Bronchial epithelial cell (primary cell): ENCODE results near the gene ZDHHC21. TPM values are rescaled to one million over a fixed set of nuclear protein-coding genes. Genes with fewer than 3 reads are reported as not detected.
"Not testable (repeated sequence)": the region's sequence is repeated elsewhere in the genome, so short reads cannot be mapped to it uniquely, and the experiment has no call there.

Experiments
- DNase-seq: peaks from one replicate; pipeline ENCODE4 v3.0.0-alpha.2; 2010; ENCODE audit warnings: low read depth
- FAIRE-seq: peaks from 2 replicates; lab custom pipeline; 2011; peaks lifted over from hg19 to GRCh38; lab: Jason Lieb, UNC
- H3K27me3 ChIP-seq: 2 replicates; pipeline ENCODE4 v1.5.1; 2011; ENCODE audit warnings: low read length; ENCODE audit not compliant: control insufficient read depth, insufficient read depth
- H3K36me3 ChIP-seq: 2 replicates; pipeline ENCODE4 v1.5.1; 2011; ENCODE audit warnings: low read length; ENCODE audit not compliant: control insufficient read depth, insufficient read depth
- H3K4me3 ChIP-seq: 2 replicates; pipeline ENCODE4 v1.5.1; 2011; ENCODE audit warnings: mild to moderate bottlenecking, low read depth, low read length, control low read depth
- CTCF ChIP-seq: IDR thresholded peaks from 2 replicates; pipeline ENCODE4 v1.5.1; 2011; ENCODE audit warnings: mild to moderate bottlenecking, moderate library complexity, low read length, control low read depth, inconsistent platforms; ENCODE audit not compliant: insufficient read depth, severe bottlenecking
- total RNA-seq: library from RNA; depleted of rRNA; stranded (reverse); fragments of >200 nt; gene quantifications from 2 replicates; pipeline ENCODE4 v1.2.1, GENCODE V29; 2014

The ZDHHC21 gene
- total RNA-seq, 1 donor from 2014 or later, result 8.4 TPM

- DNase-seq, result no peak
- Histone ChIP-seq H3K4me3 (peak overlapping the region; percentile 72), H3K36me3 (peaks cover 2% of the 10 kb centered on the region), H3K27me3 (no peaks in the 10 kb centered on the region)
- TF ChIP-seq CTCF, result no peak
- no peak for FAIRE-seq
Measured at GRCh38 chr9:14692470-14693250, 572 bp downstream of the ZDHHC21 start.

- FAIRE-seq (no peak), DNase-seq (peak; percentile 53)
- TF ChIP-seq CTCF, result no peak
- Histone ChIP-seq H3K4me3 (no peak overlapping the region), H3K36me3 (peaks cover 3% of the 10 kb centered on the region), H3K27me3 (no peaks in the 10 kb centered on the region)
Measured at GRCh38 chr9:14690948-14691730, 2.1 kb downstream of the ZDHHC21 start.

- no peak for TF ChIP-seq CTCF
- Histone ChIP-seq H3K4me3 (no peak overlapping the region), H3K36me3 (peaks cover 3% of the 10 kb centered on the region), H3K27me3 (no peaks in the 10 kb centered on the region)
- DNase-seq (peak; percentile 73), FAIRE-seq (no peak)
Measured at GRCh38 chr9:14687042-14687719, 6.1 kb downstream of the ZDHHC21 start.

GRCh38 chr9:14686168-14686567 is 7.1 kb downstream of the ZDHHC21 start:
- peaks cover 3% of the 10 kb centered on the region for H3K36me3 ChIP-seq
- H3K27me3 ChIP-seq, result no peaks in the 10 kb centered on the region
- H3K4me3 ChIP-seq, result no peak overlapping the region
- FAIRE-seq, result no peak
- no peak for DNase-seq
- no peak for TF ChIP-seq CTCF

GRCh38 chr9:14682616-14683015 is 10.6 kb downstream of the ZDHHC21 start:
- not testable (repeated sequence) for H3K36me3 ChIP-seq, H3K27me3 ChIP-seq, FAIRE-seq, H3K4me3 ChIP-seq, DNase-seq

GRCh38 chr9:14678776-14679175 is 14.5 kb downstream of the ZDHHC21 start:
- no peak overlapping the region for H3K4me3 ChIP-seq
- DNase-seq, result no peak
- FAIRE-seq, result no peak

More at GRCh38 chr9:14678776-14679175, 14.5 kb downstream of the ZDHHC21 start:
- Histone ChIP-seq H3K27me3 (no peaks in the 10 kb centered on the region), H3K36me3 (no peaks in the 10 kb centered on the region)
- no peak for TF ChIP-seq CTCF
